HG03095 (cell line): ENCODE data around the gene CITED2.

Experiments
- ATAC-seq: cut with Tn5 transposase; IDR thresholded peaks from one replicate; pipeline ENCODE4 v1.9.1; 2021; ENCODE audit warnings: moderate library complexity; ENCODE audit not compliant: unreplicated experiment

CITED2 gene

GRCh38 chr6:139386404-139386803 lies 12.0 kb upstream of the CITED2 start:
- ATAC-seq: no peak

GRCh38 chr6:139381216-139381865 lies 6.9 kb upstream of the CITED2 start:
- no peak for ATAC-seq

- ATAC-seq: no peak
Measured at GRCh38 chr6:139380611-139381010, 6.2 kb upstream of the CITED2 start.

GRCh38 chr6:139380168-139380567 lies 5.7 kb upstream of the CITED2 start:
- no peak for ATAC-seq

GRCh38 chr6:139378882-139379341 lies 4.5 kb upstream of the CITED2 start:
- no peak for ATAC-seq

GRCh38 chr6:139378226-139378625 lies 3.8 kb upstream of the CITED2 start:
- no peak for ATAC-seq

GRCh38 chr6:139376604-139377218 lies 2.3 kb upstream of the CITED2 start:
- no peak for ATAC-seq

GRCh38 chr6:139376017-139376330 lies 1.5 kb upstream of the CITED2 start:
- no peak for ATAC-seq

- peak; percentile 48 for ATAC-seq
Measured at GRCh38 chr6:139375226-139376016, 973 bp upstream of the CITED2 start.

- ATAC-seq: no peak
Measured at GRCh38 chr6:139373928-139374356, 506 bp downstream of the CITED2 start.

GRCh38 chr6:139373154-139373927 lies 1.1 kb downstream of the CITED2 start:
- ATAC-seq: peak; percentile 23

- ATAC-seq: no peak
Measured at GRCh38 chr6:139372326-139373153, 1.9 kb downstream of the CITED2 start.

- ATAC-seq: no peak
Measured at GRCh38 chr6:139371421-139372203, 2.8 kb downstream of the CITED2 start.

GRCh38 chr6:139370999-139371345 lies 3.5 kb downstream of the CITED2 start:
- ATAC-seq: no peak

- no peak for ATAC-seq
Measured at GRCh38 chr6:139370283-139370998, 4.0 kb downstream of the CITED2 start.

- ATAC-seq: no peak
Measured at GRCh38 chr6:139369568-139370282, 4.7 kb downstream of the CITED2 start.

- ATAC-seq: no peak
Measured at GRCh38 chr6:139369068-139369467, 5.4 kb downstream of the CITED2 start.

GRCh38 chr6:139368661-139369060 lies 5.8 kb downstream of the CITED2 start:
- ATAC-seq: no peak
